Naive thymus-derived CD4-positive, alpha-beta T cell (primary cell): ENCODE results near the gene PEX5L. TPM values are rescaled to one million over a fixed set of nuclear protein-coding genes. Genes with fewer than 3 reads are reported as not detected.

Experiments
- ATAC-seq: fragments of 150-1000 bp; cut with Tn5 transposase; 2 replicates; pipeline ENCODE4 v1.10.0; 2021; ENCODE audit warnings: mild to moderate bottlenecking, moderate library complexity
- CTCF ChIA-PET: fragments of 350-600 bp; sonication (Branson Sonifier 250); formaldehyde crosslinking; loops from one replicate; lab custom pipeline; 2021; ENCODE audit warnings: antibody characterized with exemption; lab: Charles Lee
- POLR2A ChIA-PET: fragments of 350-600 bp; sonication (Branson Sonifier 250); formaldehyde crosslinking; loops from one replicate; lab custom pipeline; 2021; ENCODE audit warnings: antibody characterized with exemption, inconsistent platforms; lab: Charles Lee
- DNase-seq, 9 donors: peaks; one replicate each; pipeline versions ENCODE4 v3.0.0 to v3.0.0-alpha.2; 2020 to 2022; ENCODE audit warnings: mixed read lengths in 1 of 9
- H3K27ac ChIP-seq: one replicate; pipeline ENCODE4 v1.7.0; 2013; ENCODE audit warnings: mild to moderate bottlenecking, low read depth, low read length, moderate library complexity
- H3K27me3 ChIP-seq, 2 donors: one replicate each; pipeline ENCODE4 v1.7.0; 2013; ENCODE audit warnings: low read length in 2 of 2, mild to moderate bottlenecking in 2 of 2, moderate library complexity in 2 of 2; ENCODE audit not compliant: control insufficient read depth in 2 of 2, insufficient read depth in 2 of 2
- H3K36me3 ChIP-seq, 3 experiments: 1 replicate in 2 of 3; 2 replicates in 1 of 3; pipeline ENCODE4 v1.7.0; 2013; ENCODE audit warnings: low read length in 3 of 3, mild to moderate bottlenecking in 3 of 3, moderate library complexity in 1 of 3; ENCODE audit not compliant: insufficient read depth in 3 of 3, control insufficient read depth in 2 of 3
- H3K4me1 ChIP-seq, 2 donors: one replicate each; pipeline ENCODE4 v1.7.0; 2013; ENCODE audit warnings: low read length in 2 of 2, mild to moderate bottlenecking in 2 of 2, moderate library complexity in 1 of 2; ENCODE audit not compliant: control insufficient read depth in 2 of 2, insufficient read depth in 2 of 2
- H3K4me3 ChIP-seq: 2 replicates; pipeline ENCODE4 v1.7.0; 2013; ENCODE audit warnings: mild to moderate bottlenecking, low read length
- H3K9me3 ChIP-seq, 3 experiments: 1 replicate in 2 of 3; 2 replicates in 1 of 3; pipeline ENCODE4 v1.7.0; 2013; ENCODE audit warnings: low read length in 3 of 3; ENCODE audit not compliant: control insufficient read depth in 2 of 3
- H3K27ac Mint-ChIP-seq, 9 donors: one replicate each; pipeline ENCODE4 v1.8.0; 2020 to 2022; ENCODE audit warnings: mixed read lengths in 9 of 9, mild to moderate bottlenecking in 8 of 9, moderate library complexity in 5 of 9, inconsistent platforms in 2 of 9
- H3K27me3 Mint-ChIP-seq, 5 donors: one replicate each; pipeline ENCODE4 v1.8.0; 2021 to 2022; ENCODE audit warnings: mixed read lengths in 5 of 5, mild to moderate bottlenecking in 1 of 5
- H3K36me3 Mint-ChIP-seq, 5 donors: one replicate each; pipeline ENCODE4 v1.8.0; 2020 to 2022; ENCODE audit warnings: mixed read lengths in 5 of 5, mild to moderate bottlenecking in 3 of 5, inconsistent platforms in 1 of 5
- H3K4me1 Mint-ChIP-seq, 7 donors: one replicate each; pipeline ENCODE4 v1.8.0; 2020 to 2022; ENCODE audit warnings: mixed read lengths in 7 of 7, mild to moderate bottlenecking in 3 of 7, inconsistent platforms in 1 of 7
- H3K4me3 Mint-ChIP-seq, 10 donors: one replicate each; pipeline ENCODE4 v1.8.0; 2020 to 2022; ENCODE audit warnings: mild to moderate bottlenecking in 10 of 10, mixed read lengths in 10 of 10, moderate library complexity in 6 of 10, inconsistent platforms in 2 of 10
- H3K9me3 Mint-ChIP-seq, 11 donors: one replicate each; pipeline ENCODE4 v1.8.0; 2020 to 2022; ENCODE audit warnings: mixed read lengths in 11 of 11, mild to moderate bottlenecking in 4 of 11, inconsistent platforms in 1 of 11, moderate library complexity in 1 of 11
- intact Hi-C, 2 donors: fragments of 100-400 bp; cut with micrococcal nuclease; formaldehyde crosslinking; loops; one replicate each; pipeline ENCODE4 v1.15.1; 2023
- polyA plus RNA-seq, 2 donors: library from polyadenylated mRNA; unstranded; fragments of 300-500 nt; fragmentation: Illumina TruSeq; gene quantifications; one replicate each; pipeline ENCODE4 v1.2.3, GENCODE V29; 2021
- total RNA-seq, 6 experiments: library from RNA in 5 of 6; stranded (reverse) in 5 of 6; gene quantifications; 1 replicate in 5 of 6; 2 replicates in 1 of 6; pipeline ENCODE4 v1.2.3 and lab custom pipeline; 2021 to 2026

The PEX5L gene
- total and polyA plus RNA-seq, 7 experiments from 2014 or later = 0.08 to 0.46 TPM; not detected in 5

DNA sequence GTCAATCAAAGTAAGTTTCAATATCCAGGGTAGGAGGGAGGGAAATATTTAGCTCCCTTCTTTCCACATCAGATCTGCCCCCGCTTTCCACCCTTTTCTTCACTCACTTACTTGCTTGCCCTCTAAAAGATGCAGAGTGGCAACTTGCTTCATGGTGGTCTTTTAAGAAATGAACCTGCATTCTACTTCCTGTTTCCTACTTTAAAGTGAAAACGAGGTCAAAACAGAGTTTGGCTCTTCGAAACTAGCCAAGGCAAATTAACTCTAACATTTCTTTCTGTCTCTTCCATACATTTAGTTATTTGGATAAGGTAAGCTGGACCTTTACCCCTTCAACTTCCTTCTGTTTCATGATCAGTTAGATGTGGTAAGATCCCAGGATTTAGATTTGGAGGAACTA lies 34.2 kb upstream of the PEX5L start:
- H3K27ac ChIP-seq = no peak overlapping the region
- H3K4me3 ChIP-seq = no peak overlapping the region
- H3K4me1 ChIP-seq = no peaks in the 10 kb centered on the region
- no peak for ATAC-seq
- no peaks in the 10 kb centered on the region for H3K9me3 ChIP-seq
- intact Hi-C loops = no loop called here
- no peak for DNase-seq
- ChIA-PET CTCF (interaction anchor here (0.5 kb wide), 1 partner anchor 293 kb away, joined by 4 read pairs; no protein-coding TSS in a partner anchor), POLR2A (no interaction called here)
- H3K36me3 ChIP-seq = no peaks in the 10 kb centered on the region
- Mint-ChIP-seq H3K9me3 (peaks cover 0 to 9% (median 0%) of the 10 kb centered on the region in 11 donors), H3K27ac (no peak overlapping the region), H3K36me3 (no peaks in the 10 kb centered on the region), H3K4me1 (no peaks in the 10 kb centered on the region), H3K4me3 (no peak overlapping the region), H3K27me3 (peaks cover 0 to 9% (median 0%) of the 10 kb centered on the region in 5 donors)
- no peaks in the 10 kb centered on the region for H3K27me3 ChIP-seq

DNA sequence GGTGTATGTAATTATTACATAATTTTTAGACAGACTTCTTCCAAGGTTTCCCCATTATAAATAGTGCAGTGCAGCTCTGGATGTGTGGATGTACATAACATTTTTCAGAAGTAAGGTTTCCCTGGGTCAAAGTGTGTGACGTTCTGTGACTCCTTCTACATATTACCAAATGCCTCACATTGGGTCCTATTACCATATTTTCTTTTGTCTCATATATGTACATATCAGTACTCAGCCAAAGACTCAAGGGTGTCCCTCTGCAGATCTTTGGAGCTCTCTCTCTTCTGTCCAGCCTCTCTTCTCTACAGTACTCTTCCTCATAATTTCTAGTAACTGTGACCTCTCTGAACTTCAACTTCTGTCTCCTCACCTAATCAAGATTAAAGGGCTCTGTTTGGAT lies 31.3 kb upstream of the PEX5L start:
- Mint-ChIP-seq H3K27me3 (peaks cover 0 to 10% (median 4%) of the 10 kb centered on the region in 5 donors), H3K4me1 (no peaks in the 10 kb centered on the region), H3K4me3 (no peak overlapping the region), H3K36me3 (no peaks in the 10 kb centered on the region), H3K27ac (no peak overlapping the region), H3K9me3 (peaks cover 0 to 9% (median 0%) of the 10 kb centered on the region in 11 donors)
- H3K4me1 ChIP-seq = no peaks in the 10 kb centered on the region
- CTCF ChIA-PET = no interaction called here
- POLR2A ChIA-PET = no interaction called here
- no peaks in the 10 kb centered on the region for H3K27me3 ChIP-seq
- intact Hi-C loops = no loop called here
- no peaks in the 10 kb centered on the region for H3K9me3 ChIP-seq
- ATAC-seq (no peak), DNase-seq (no peak)
- no peak overlapping the region for H3K4me3 ChIP-seq
- no peak overlapping the region for H3K27ac ChIP-seq
- no peaks in the 10 kb centered on the region for H3K36me3 ChIP-seq

DNA sequence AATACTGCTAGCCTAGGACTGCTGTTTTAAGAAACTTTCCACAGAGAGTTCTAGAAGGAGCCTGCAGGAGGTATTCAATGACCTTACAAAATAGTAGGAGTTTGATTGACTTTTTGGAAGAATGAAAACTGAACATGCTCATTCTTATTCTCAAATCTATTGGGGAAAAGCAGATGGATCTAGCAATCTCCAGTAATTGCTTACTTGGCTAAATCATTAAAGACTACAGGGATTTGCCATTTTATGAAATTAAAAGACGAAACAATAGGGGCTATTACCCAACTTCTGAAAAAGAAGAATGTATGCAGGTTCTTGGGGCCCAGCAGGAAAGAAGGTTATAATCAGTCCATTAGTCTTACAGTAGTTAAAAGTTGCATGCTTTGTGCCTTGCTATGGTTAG lies 29.9 kb upstream of the PEX5L start:
- H3K36me3 Mint-ChIP-seq = no peaks in the 10 kb centered on the region
- no peaks in the 10 kb centered on the region for H3K4me1 ChIP-seq
- no peaks in the 10 kb centered on the region for H3K4me1 Mint-ChIP-seq
- H3K4me3 Mint-ChIP-seq = no peak overlapping the region
- peaks cover 0 to 8% (median 0%) of the 10 kb centered on the region in 11 donors for H3K9me3 Mint-ChIP-seq
- H3K27me3 ChIP-seq = no peaks in the 10 kb centered on the region
- no peak overlapping the region for H3K4me3 ChIP-seq
- H3K9me3 ChIP-seq = no peaks in the 10 kb centered on the region
- no peak for DNase-seq
- CTCF ChIA-PET = no interaction called here
- H3K27ac ChIP-seq = no peak overlapping the region
- H3K36me3 ChIP-seq = no peaks in the 10 kb centered on the region
- ATAC-seq = no peak
- H3K27me3 Mint-ChIP-seq = peaks cover 0 to 10% (median 4%) of the 10 kb centered on the region in 5 donors
- no peak overlapping the region for H3K27ac Mint-ChIP-seq
- intact Hi-C loops = no loop called here
- POLR2A ChIA-PET = no interaction called here

DNA sequence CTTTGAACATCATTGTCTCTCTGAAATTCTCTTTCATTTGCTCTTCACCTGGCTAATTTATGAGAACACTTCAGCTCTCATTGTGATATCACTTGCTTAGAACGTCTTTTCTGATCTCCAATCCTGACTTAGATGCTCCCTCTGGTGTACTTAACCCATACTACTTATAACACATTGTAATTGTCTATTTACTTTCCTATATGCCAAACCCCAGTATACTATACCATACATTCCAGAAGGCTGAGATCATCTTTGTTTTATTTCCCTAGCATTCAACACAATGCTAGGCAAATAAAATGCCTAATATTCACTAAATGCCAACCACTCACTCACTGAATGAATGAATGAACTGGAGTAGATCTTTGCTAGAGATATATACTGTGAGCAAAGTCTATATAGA lies 27.0 kb upstream of the PEX5L start:
- no peak overlapping the region for H3K4me3 ChIP-seq
- H3K9me3 ChIP-seq = no peaks in the 10 kb centered on the region
- Mint-ChIP-seq H3K9me3 (peaks cover 0 to 4% (median 0%) of the 10 kb centered on the region in 11 donors), H3K4me3 (no peak overlapping the region), H3K27ac (no peak overlapping the region), H3K27me3 (peaks cover 0 to 4% (median 3%) of the 10 kb centered on the region in 5 donors), H3K4me1 (no peaks in the 10 kb centered on the region), H3K36me3 (no peaks in the 10 kb centered on the region)
- no peak overlapping the region for H3K27ac ChIP-seq
- intact Hi-C loops = no loop called here
- DNase-seq (no peak), ATAC-seq (no peak)
- no peaks in the 10 kb centered on the region for H3K36me3 ChIP-seq
- ChIA-PET POLR2A (no interaction called here), CTCF (no interaction called here)
- no peaks in the 10 kb centered on the region for H3K27me3 ChIP-seq
- H3K4me1 ChIP-seq = no peaks in the 10 kb centered on the region

DNA sequence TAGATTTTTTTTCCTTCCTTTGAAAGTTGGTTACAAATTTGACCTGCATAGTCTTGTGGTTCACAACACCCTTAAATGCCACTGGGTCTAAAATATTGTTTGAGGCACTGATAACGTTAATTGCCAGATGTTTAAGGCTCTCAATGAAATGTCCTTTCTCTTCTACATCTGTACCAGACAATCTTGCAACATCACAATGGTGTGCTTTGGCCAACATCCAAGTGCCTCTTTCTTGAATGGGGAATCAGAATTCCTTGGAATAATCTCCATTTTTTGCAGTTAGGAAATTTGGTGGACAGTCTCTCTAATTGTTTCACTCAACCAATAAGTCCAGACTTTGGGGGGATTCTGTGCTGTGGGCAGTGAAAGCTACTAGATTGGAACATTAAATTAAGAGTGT lies 26.0 kb upstream of the PEX5L start:
- ATAC-seq = no peak
- Histone ChIP-seq H3K27me3 (no peaks in the 10 kb centered on the region), H3K36me3 (no peaks in the 10 kb centered on the region), H3K9me3 (no peaks in the 10 kb centered on the region), H3K4me1 (no peaks in the 10 kb centered on the region), H3K4me3 (no peak overlapping the region), H3K27ac (no peak overlapping the region)
- no peaks in the 10 kb centered on the region for H3K4me1 Mint-ChIP-seq
- H3K27me3 Mint-ChIP-seq = peaks cover 0 to 4% (median 3%) of the 10 kb centered on the region in 5 donors
- H3K9me3 Mint-ChIP-seq = peaks cover 0 to 5% (median 0%) of the 10 kb centered on the region in 11 donors
- ChIA-PET CTCF (no interaction called here), POLR2A (no interaction called here)
- no peak for DNase-seq
- H3K36me3 Mint-ChIP-seq = no peaks in the 10 kb centered on the region
- intact Hi-C loops = no loop called here
- no peak overlapping the region for H3K27ac Mint-ChIP-seq
- no peak overlapping the region for H3K4me3 Mint-ChIP-seq

DNA sequence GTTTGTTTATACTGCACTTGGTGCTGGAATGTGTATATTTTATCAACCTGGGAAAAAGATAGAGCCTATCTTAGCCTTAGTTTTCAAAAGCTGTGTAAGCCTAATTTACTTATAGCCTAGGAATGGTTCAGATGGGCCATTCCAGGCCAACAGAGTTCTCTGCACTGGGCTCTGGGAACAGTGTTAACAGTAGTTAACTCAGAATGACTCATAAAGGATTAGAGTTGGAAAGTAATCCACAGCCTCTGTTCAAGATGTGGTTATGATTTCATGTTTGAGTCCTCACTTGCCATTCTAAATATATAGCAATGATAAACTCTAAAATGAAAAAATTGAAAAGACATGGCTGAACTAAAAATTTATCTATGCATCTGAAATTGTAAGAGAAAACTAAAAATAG lies 22.6 kb upstream of the PEX5L start:
- H3K4me3 ChIP-seq = no peak overlapping the region
- ChIA-PET CTCF (no interaction called here), POLR2A (no interaction called here)
- intact Hi-C loops = no loop called here
- no peaks in the 10 kb centered on the region for H3K36me3 ChIP-seq
- H3K4me1 Mint-ChIP-seq = no peaks in the 10 kb centered on the region
- no peak overlapping the region for H3K27ac ChIP-seq
- H3K27ac Mint-ChIP-seq = no peak overlapping the region
- ATAC-seq (no peak), DNase-seq (no peak)
- no peaks in the 10 kb centered on the region for H3K9me3 ChIP-seq
- H3K9me3 Mint-ChIP-seq = peaks cover 0 to 5% (median 0%) of the 10 kb centered on the region in 11 donors
- peaks cover 0 to 4% (median 0%) of the 10 kb centered on the region in 5 donors for H3K27me3 Mint-ChIP-seq
- no peak overlapping the region for H3K4me3 Mint-ChIP-seq
- H3K36me3 Mint-ChIP-seq = no peaks in the 10 kb centered on the region
- no peaks in the 10 kb centered on the region for H3K4me1 ChIP-seq
- no peaks in the 10 kb centered on the region for H3K27me3 ChIP-seq

DNA sequence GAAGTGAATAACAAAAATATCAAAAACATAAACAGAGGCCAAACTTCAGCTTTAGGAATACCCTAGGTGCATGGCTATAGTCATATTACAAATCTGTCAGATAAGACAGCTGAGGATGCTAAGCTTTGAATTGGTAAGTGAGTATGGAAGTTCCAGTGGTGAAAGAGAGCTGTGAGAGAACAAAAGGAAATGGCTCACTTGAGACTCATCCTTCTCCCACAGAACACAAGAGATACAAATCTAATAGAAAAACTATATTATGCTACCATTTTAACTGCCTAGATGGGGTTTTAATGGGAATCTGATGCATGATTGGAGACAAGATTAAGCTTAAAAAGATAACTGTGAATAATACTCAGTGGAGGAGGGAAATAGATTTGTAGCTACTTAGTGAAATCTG lies 21.5 kb upstream of the PEX5L start:
- Mint-ChIP-seq H3K27ac (no peak overlapping the region), H3K36me3 (no peaks in the 10 kb centered on the region), H3K27me3 (no peaks in the 10 kb centered on the region), H3K9me3 (peaks cover 0 to 5% (median 0%) of the 10 kb centered on the region in 11 donors), H3K4me3 (no peak overlapping the region), H3K4me1 (no peaks in the 10 kb centered on the region)
- no peak overlapping the region for H3K27ac ChIP-seq
- ATAC-seq (no peak), DNase-seq (no peak)
- no peaks in the 10 kb centered on the region for H3K27me3 ChIP-seq
- no peak overlapping the region for H3K4me3 ChIP-seq
- H3K36me3 ChIP-seq = no peaks in the 10 kb centered on the region
- intact Hi-C loops = no loop called here
- CTCF ChIA-PET = no interaction called here
- POLR2A ChIA-PET = no interaction called here
- H3K9me3 ChIP-seq = no peaks in the 10 kb centered on the region
- no peaks in the 10 kb centered on the region for H3K4me1 ChIP-seq
